Astrocyte (in vitro differentiated cells and primary cell): ENCODE measurements around the gene RBM20. TPM values are rescaled to one million over a fixed set of nuclear protein-coding genes. Genes with fewer than 3 reads are reported as not detected.

ENCODE experiments used
- DNase-seq: peaks from one replicate; pipeline ENCODE4 v3.0.0-alpha.2; 2010; ENCODE audit warnings: low read depth
- FAIRE-seq: peaks from 2 replicates; lab custom pipeline; 2011; peaks lifted over from hg19 to GRCh38; lab: Jason Lieb, UNC
- H2AFZ ChIP-seq: 2 replicates; pipeline ENCODE4 v1.6.0; 2012; ENCODE audit warnings: low read depth, low read length, inconsistent platforms
- H3K27ac ChIP-seq: 2 replicates; pipeline ENCODE4 v1.5.1; 2011; ENCODE audit warnings: low read depth, low read length, inconsistent platforms
- H3K27me3 ChIP-seq: 2 replicates; pipeline ENCODE4 v1.6.0; 2011; ENCODE audit warnings: low read length, inconsistent platforms; ENCODE audit not compliant: insufficient read depth
- H3K36me3 ChIP-seq: 2 replicates; pipeline ENCODE4 v1.5.1; 2011; ENCODE audit warnings: low read length, inconsistent platforms; ENCODE audit not compliant: insufficient read depth
- H3K4me1 ChIP-seq: 2 replicates; pipeline ENCODE4 v1.5.1; 2011; ENCODE audit warnings: low read length, inconsistent platforms; ENCODE audit not compliant: insufficient read depth
- H3K4me2 ChIP-seq: 2 replicates; pipeline ENCODE4 v1.6.0; 2012; ENCODE audit warnings: low read length, inconsistent platforms
- H3K4me3 ChIP-seq: 2 replicates; pipeline ENCODE4 v1.5.1; 2011; ENCODE audit warnings: low read depth, mild to moderate bottlenecking, low read length, inconsistent platforms; ENCODE audit not compliant: insufficient read depth
- H3K79me2 ChIP-seq: 2 replicates; pipeline ENCODE4 v1.6.0; 2012; ENCODE audit warnings: mild to moderate bottlenecking, low read length, inconsistent platforms; ENCODE audit not compliant: insufficient read depth
- H3K9ac ChIP-seq: 2 replicates; pipeline ENCODE4 v1.6.0; 2012; ENCODE audit warnings: mild to moderate bottlenecking, low read length, inconsistent platforms
- H3K9me3 ChIP-seq: 2 replicates; pipeline ENCODE4 v1.5.1; 2012; ENCODE audit warnings: low read depth, mild to moderate bottlenecking, low read length, inconsistent platforms; ENCODE audit not compliant: insufficient read depth
- H4K20me1 ChIP-seq: 2 replicates; pipeline ENCODE4 v1.6.0; 2012; ENCODE audit warnings: low read length, inconsistent platforms; ENCODE audit not compliant: insufficient read depth
- H3K27ac Mint-ChIP-seq: one replicate; pipeline ENCODE4 v1.8.0; 2021; ENCODE audit warnings: mild to moderate bottlenecking, mixed read lengths; ENCODE audit not compliant: unreplicated experiment
- H3K27me3 Mint-ChIP-seq: one replicate; pipeline ENCODE4 v1.8.0; 2021; ENCODE audit warnings: low read depth, mixed read lengths; ENCODE audit not compliant: unreplicated experiment
- H3K36me3 Mint-ChIP-seq: one replicate; pipeline ENCODE4 v1.8.0; 2021; ENCODE audit warnings: low read depth, mixed read lengths; ENCODE audit not compliant: unreplicated experiment
- H3K4me1 Mint-ChIP-seq: one replicate; pipeline ENCODE4 v1.8.0; 2021; ENCODE audit warnings: low read depth, mixed read lengths; ENCODE audit not compliant: unreplicated experiment
- H3K4me3 Mint-ChIP-seq: one replicate; pipeline ENCODE4 v1.8.0; 2021; ENCODE audit warnings: mild to moderate bottlenecking, moderate library complexity, mixed read lengths; ENCODE audit not compliant: unreplicated experiment
- H3K9me3 Mint-ChIP-seq: one replicate; pipeline ENCODE4 v1.8.0; 2021; ENCODE audit warnings: mild to moderate bottlenecking, mixed read lengths; ENCODE audit not compliant: unreplicated experiment
- CTCF ChIP-seq: IDR thresholded peaks from 2 replicates; pipeline ENCODE4 v1.5.1; 2011; ENCODE audit warnings: low read depth, mild to moderate bottlenecking, inconsistent platforms, low read length, moderate library complexity; ENCODE audit not compliant: insufficient read depth
- EZH2 ChIP-seq: IDR thresholded peaks from 2 replicates; pipeline ENCODE4 v1.6.1; 2012; ENCODE audit warnings: mild to moderate bottlenecking, low read length, inconsistent platforms; ENCODE audit not compliant: insufficient read depth
- total RNA-seq: library from RNA; stranded (reverse); gene quantifications from 2 replicates; pipeline ENCODE4 v1.2.1, GENCODE V29; 2021

Gene RBM20
- total RNA-seq, 1 donor from 2014 or later = 1.5 TPM

DNA sequence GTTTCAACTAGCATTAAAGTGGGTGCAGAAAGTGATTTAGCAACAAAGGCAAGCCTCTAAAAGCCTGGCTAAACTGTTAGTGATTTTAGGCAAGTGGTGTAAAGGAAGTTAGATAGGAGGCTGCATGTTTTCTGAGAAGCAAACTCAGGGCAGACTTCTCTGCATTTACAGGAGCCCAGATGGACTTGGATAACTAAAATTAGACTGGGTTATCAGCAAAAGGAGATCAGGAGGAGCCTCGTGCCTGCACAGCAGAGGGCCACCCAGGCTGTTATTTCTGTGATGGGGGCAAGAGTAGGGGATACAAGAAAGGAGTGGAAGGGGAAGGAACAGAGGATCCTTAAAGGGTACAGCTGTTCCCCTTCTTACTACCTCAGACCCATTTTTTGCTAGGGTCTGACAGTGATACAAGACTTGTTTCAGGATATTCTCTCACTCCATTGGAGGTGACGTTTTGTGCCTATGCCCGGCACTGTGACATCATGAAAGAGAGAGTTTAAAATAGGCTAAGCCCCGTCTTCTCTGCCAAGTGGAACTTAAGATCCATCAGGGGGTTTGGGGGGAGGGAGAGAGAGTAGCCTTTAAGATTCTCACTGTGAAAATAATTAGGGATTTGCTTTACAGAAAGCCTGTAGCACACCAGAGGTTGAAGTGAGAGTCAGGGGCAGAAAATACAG, 178.0 kb downstream of the RBM20 start:
- Histone ChIP-seq H4K20me1 (no peaks in the 10 kb centered on the region), H3K4me2 (no peak overlapping the region), H3K27me3 (no peaks in the 10 kb centered on the region), H2AFZ (no peak overlapping the region), H3K36me3 (no peaks in the 10 kb centered on the region), H3K4me3 (no peak overlapping the region), H3K4me1 (peaks cover 2% of the 10 kb centered on the region), H3K9me3 (no peaks in the 10 kb centered on the region), H3K79me2 (no peaks in the 10 kb centered on the region), H3K27ac (no peak overlapping the region), H3K9ac (no peak overlapping the region)
- H3K9me3 Mint-ChIP-seq = no peaks in the 10 kb centered on the region
- DNase-seq (no peak), FAIRE-seq (no peak)
- no peaks in the 10 kb centered on the region for H3K36me3 Mint-ChIP-seq
- no peak for TF ChIP-seq CTCF
- no peak for TF ChIP-seq EZH2
- H3K4me1 Mint-ChIP-seq = peaks cover 14% of the 10 kb centered on the region
- H3K27me3 Mint-ChIP-seq = peaks cover under 1% of the 10 kb centered on the region
- H3K4me3 Mint-ChIP-seq = no peak overlapping the region
- no peak overlapping the region for H3K27ac Mint-ChIP-seq

DNA sequence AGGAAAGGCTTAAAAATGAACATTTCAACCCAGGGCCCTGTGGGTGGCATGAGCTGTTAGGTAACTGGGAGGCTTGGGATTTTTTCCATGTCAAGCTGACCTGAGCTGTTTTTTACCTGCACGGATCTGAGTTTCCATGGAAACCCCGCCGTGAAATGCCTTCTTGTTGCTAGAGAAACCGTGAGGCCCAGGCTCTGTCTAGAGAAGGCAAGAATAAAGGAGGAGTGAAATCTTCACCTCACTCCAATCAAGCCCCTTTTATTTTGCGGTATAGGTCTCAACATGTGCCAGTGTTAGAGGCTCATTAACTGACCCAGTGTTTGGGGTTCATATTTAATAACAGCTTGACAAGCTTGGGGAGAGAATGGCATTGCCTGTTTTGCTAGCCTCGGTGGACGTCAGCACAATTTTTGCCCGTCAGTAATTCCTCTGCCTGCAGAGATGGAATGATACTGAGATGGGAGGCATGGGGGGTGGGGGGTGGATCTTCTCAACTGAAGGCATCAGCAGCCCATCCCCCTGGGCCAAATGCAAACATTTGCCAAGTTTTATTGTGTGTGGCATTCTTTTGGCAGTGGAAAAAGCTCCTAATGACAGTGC, 178.7 kb downstream of the RBM20 start:
- TF ChIP-seq EZH2 (no peak), CTCF (no peak)
- no peaks in the 10 kb centered on the region for H3K79me2 ChIP-seq
- no peak overlapping the region for H3K4me2 ChIP-seq
- DNase-seq (no peak), FAIRE-seq (no peak)
- no peak overlapping the region for H3K9ac ChIP-seq
- Mint-ChIP-seq H3K27ac (no peak overlapping the region), H3K4me1 (peaks cover 17% of the 10 kb centered on the region), H3K9me3 (no peaks in the 10 kb centered on the region), H3K36me3 (no peaks in the 10 kb centered on the region), H3K4me3 (peak overlapping the region; percentile 40), H3K27me3 (no peaks in the 10 kb centered on the region)
- no peaks in the 10 kb centered on the region for H3K36me3 ChIP-seq
- H2AFZ ChIP-seq = no peak overlapping the region
- no peaks in the 10 kb centered on the region for H4K20me1 ChIP-seq
- H3K9me3 ChIP-seq = no peaks in the 10 kb centered on the region
- H3K4me3 ChIP-seq = no peak overlapping the region
- H3K27ac ChIP-seq = no peak overlapping the region
- no peaks in the 10 kb centered on the region for H3K27me3 ChIP-seq
- H3K4me1 ChIP-seq = peaks cover 2% of the 10 kb centered on the region

GRCh38 chr10:110824152-110824441, 180.0 kb downstream of the RBM20 start:
- Histone ChIP-seq H3K4me2 (no peak overlapping the region), H3K9ac (no peak overlapping the region), H4K20me1 (no peaks in the 10 kb centered on the region), H3K79me2 (no peaks in the 10 kb centered on the region), H2AFZ (no peak overlapping the region), H3K27ac (no peak overlapping the region), H3K4me1 (peaks cover 2% of the 10 kb centered on the region), H3K27me3 (no peaks in the 10 kb centered on the region), H3K36me3 (no peaks in the 10 kb centered on the region), H3K4me3 (no peak overlapping the region), H3K9me3 (no peaks in the 10 kb centered on the region)
- TF ChIP-seq EZH2 (no peak), CTCF (no peak)
- Mint-ChIP-seq H3K36me3 (no peaks in the 10 kb centered on the region), H3K27me3 (no peaks in the 10 kb centered on the region), H3K4me3 (no peak overlapping the region), H3K27ac (no peak overlapping the region), H3K4me1 (peaks cover 18% of the 10 kb centered on the region), H3K9me3 (no peaks in the 10 kb centered on the region)
- FAIRE-seq (no peak), DNase-seq (no peak)
